ENCODE data around the gene C13orf42.

DNA sequence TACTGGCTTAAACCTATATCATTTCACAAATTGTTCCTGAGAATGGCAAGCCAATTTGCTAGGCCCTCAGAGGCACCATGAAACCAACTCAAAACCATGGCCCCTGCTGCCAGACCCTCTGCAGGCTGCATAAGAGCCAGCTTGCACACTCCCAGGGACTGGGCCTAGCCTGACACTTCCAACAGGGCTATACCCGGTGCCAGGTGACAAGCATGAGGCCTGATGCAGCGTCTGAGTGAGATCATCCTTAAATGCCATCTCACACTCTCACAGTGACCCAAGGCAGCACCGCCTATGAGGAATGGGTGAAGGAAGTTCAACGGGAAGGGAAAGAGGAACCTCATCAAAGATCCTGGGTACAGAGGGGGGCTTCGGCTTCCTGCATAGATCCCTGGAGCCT is 65.6 kb downstream of the C13orf42 start:
- TF ChIP-seq EZH2 (IDR thresholded peaks at IDR 0.05) (no peak), POLR2AphosphoS5 (IDR thresholded peaks at IDR 0.05; ENCODE audit: borderline replicate concordance, low read depth, low read length) (no peak), FOXP2 (optimal IDR thresholded peaks at IDR 0.05; ENCODE audit: control extremely low read depth, extremely low read length, insufficient read depth) (no peak)

All from SK-N-MC (cell line).